ENCODE data around the gene SYT8. TPM values are rescaled to one million over a fixed set of nuclear protein-coding genes. Genes with fewer than 3 reads are reported as not detected.

The SYT8 gene
- total and polyA plus RNA-seq, 2 experiments from 2014 or later: not detected

GRCh38 chr11:1827095-1827813 lies 7.5 kb upstream of the SYT8 start (continued):
- TF ChIP-seq REST (IDR thresholded peaks at IDR 0.05; ENCODE audit: unreplicated experiment) (no peak), ZNF331 (CRISPR knock-in tag; IDR thresholded peaks at IDR 0.05; ENCODE audit: low read depth) (no peak), JUNB (IDR thresholded peaks at IDR 0.05; ENCODE audit: unreplicated experiment) (no peak)

- H3K9me3 Mint-ChIP-seq: no peaks in the 10 kb centered on the region
These were observed 6.9 kb upstream of the SYT8 start for GRCh38 chr11:1827931-1828330.

More at GRCh38 chr11:1827931-1828330, 6.9 kb upstream of the SYT8 start:
- H3K27me3 ChIP-seq (ENCODE audit: insufficient read depth): no peaks in the 10 kb centered on the region
- H3K36me3 ChIP-seq (ENCODE audit: insufficient read depth): no peaks in the 10 kb centered on the region
- Mint-ChIP-seq H3K27me3 (ENCODE audit: insufficient read depth, low read depth, poor library complexity) (peaks cover 17% of the 10 kb centered on the region), H3K36me3 (ENCODE audit: low read depth) (no peaks in the 10 kb centered on the region), H3K27ac (no peak overlapping the region), H3K4me1 (peaks cover 4% of the 10 kb centered on the region; the same call in 1 of the 3 replicates), H3K4me3 (no peak overlapping the region)
- no peak overlapping the region for H3K27ac ChIP-seq (ENCODE audit: low read depth)
- no peak overlapping the region for H3K4me2 ChIP-seq
- no peak overlapping the region for H2AFZ ChIP-seq
- ATAC-seq (no peak), DNase-seq (ENCODE audit: low spot score) (no peak)
- H3K79me2 ChIP-seq (replicated peaks; ENCODE audit: insufficient read depth): no peaks in the 10 kb centered on the region
- no peaks in the 10 kb centered on the region for H4K20me1 ChIP-seq (replicated peaks; ENCODE audit: insufficient read depth)
- no peaks in the 10 kb centered on the region for H3K9me2 ChIP-seq (ENCODE audit: insufficient read depth)
- no peak overlapping the region for H3K4me3 ChIP-seq
- H3K4me1 ChIP-seq (ENCODE audit: insufficient read depth): no peaks in the 10 kb centered on the region; the same call in 1 of the 2 replicates
- no peak for TF ChIP-seq JUNB (IDR thresholded peaks at IDR 0.05; ENCODE audit: unreplicated experiment)
- TF ChIP-seq STAT1 (IDR thresholded peaks at IDR 0.05; ENCODE audit: unreplicated experiment): no peak
- TF ChIP-seq REST (IDR thresholded peaks at IDR 0.05; ENCODE audit: unreplicated experiment): no peak
- TF ChIP-seq ZNF462 (CRISPR knock-in tag; IDR thresholded peaks at IDR 0.05): no peak
- no peak for TF ChIP-seq EZH2 (IDR thresholded peaks at IDR 0.05; ENCODE audit: low read depth, unreplicated experiment)
- no peaks in the 10 kb centered on the region for H3F3A ChIP-seq (replicated peaks; ENCODE audit: low read depth)

Data from GM23338 (cell line).